PFSK-1 (cell line): ENCODE measurements around the gene LTA4H.

Experiments used
- FOXP2 ChIP-seq: optimal IDR thresholded peaks from 2 replicates; pipeline ENCODE3; 2011; ENCODE audit warnings: borderline replicate concordance, control low read depth, inconsistent platforms; ENCODE audit not compliant: insufficient read depth; ENCODE audit errors: extremely low read length, extremely low read depth
- POLR2AphosphoS5 ChIP-seq: IDR thresholded peaks from 2 replicates; pipeline ENCODE4 v1.6.1; 2012; ENCODE audit warnings: low read depth, mild to moderate bottlenecking, control low read depth, low read length, moderate library complexity
- SIN3A ChIP-seq: IDR thresholded peaks from 2 replicates; pipeline ENCODE4 v1.6.1; 2012; ENCODE audit warnings: mild to moderate bottlenecking, low read length, moderate library complexity, borderline replicate concordance; ENCODE audit not compliant: insufficient read depth
- TAF1 ChIP-seq: IDR thresholded peaks from 2 replicates; pipeline ENCODE4 v1.6.1; 2012; ENCODE audit warnings: low read length, control low read depth, borderline replicate concordance; ENCODE audit not compliant: insufficient read depth
- TF ChIP-seq, protein P1 (sequence below), 2 experiments: IDR thresholded peaks; 2 replicates each; pipeline versions ENCODE4 v1.6.1 to v1.8.0; 2011 to 2012; ENCODE audit warnings: low read depth in 2 of 2, low read length in 2 of 2, control low read depth in 1 of 2, inconsistent platforms in 1 of 2, mild to moderate bottlenecking in 1 of 2, moderate library complexity in 1 of 2; ENCODE audit not compliant: insufficient read depth in 1 of 2

The LTA4H gene

DNA sequence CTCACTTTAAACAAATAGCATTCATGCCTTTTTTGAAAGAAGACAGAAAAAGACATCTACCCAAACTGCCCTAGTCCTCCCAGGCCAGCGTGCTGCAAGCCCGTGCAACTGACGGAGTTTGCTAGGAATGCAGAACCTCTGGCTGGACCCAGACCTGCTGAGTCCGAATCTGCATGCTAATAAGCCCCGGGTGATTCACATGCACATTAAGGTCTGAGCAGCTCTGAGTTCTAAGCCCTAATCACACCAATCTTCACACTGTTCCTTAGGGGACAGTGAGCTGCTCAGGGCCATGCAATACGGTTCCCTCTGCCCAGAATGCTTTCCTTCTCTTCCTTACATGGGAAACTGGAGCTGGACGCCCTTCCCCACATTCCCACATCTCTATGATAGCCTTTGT, 64.5 kb downstream of the LTA4H start:
- no peak for TF ChIP-seq FOXP2

DNA sequence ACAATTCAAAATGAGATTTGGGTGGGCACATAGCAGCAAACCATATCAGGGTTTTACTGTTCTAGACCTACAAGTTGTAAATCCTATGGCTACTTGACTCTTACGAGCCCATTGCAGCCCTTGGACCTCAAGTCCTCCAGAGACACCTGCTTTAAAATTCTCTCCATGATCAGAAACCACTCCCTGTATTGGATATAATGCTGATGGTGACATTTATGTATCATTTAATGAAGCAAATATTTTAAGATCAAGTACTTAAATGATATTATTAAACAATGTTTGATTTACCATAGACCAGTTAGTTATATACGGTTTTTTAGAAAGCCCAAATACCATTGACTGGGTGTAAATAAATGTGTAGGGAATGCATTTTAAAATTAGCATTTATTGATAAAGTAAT, 68.1 kb downstream of the LTA4H start:
- TF ChIP-seq POLR2AphosphoS5 (no peak), SIN3A (no peak), TAF1 (no peak), FOXP2 (no peak)
- TF ChIP-seq, protein P1, sequence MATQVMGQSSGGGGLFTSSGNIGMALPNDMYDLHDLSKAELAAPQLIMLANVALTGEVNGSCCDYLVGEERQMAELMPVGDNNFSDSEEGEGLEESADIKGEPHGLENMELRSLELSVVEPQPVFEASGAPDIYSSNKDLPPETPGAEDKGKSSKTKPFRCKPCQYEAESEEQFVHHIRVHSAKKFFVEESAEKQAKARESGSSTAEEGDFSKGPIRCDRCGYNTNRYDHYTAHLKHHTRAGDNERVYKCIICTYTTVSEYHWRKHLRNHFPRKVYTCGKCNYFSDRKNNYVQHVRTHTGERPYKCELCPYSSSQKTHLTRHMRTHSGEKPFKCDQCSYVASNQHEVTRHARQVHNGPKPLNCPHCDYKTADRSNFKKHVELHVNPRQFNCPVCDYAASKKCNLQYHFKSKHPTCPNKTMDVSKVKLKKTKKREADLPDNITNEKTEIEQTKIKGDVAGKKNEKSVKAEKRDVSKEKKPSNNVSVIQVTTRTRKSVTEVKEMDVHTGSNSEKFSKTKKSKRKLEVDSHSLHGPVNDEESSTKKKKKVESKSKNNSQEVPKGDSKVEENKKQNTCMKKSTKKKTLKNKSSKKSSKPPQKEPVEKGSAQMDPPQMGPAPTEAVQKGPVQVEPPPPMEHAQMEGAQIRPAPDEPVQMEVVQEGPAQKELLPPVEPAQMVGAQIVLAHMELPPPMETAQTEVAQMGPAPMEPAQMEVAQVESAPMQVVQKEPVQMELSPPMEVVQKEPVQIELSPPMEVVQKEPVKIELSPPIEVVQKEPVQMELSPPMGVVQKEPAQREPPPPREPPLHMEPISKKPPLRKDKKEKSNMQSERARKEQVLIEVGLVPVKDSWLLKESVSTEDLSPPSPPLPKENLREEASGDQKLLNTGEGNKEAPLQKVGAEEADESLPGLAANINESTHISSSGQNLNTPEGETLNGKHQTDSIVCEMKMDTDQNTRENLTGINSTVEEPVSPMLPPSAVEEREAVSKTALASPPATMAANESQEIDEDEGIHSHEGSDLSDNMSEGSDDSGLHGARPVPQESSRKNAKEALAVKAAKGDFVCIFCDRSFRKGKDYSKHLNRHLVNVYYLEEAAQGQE (IDR thresholded peaks at IDR 0.05; ENCODE audit: insufficient read depth in 1 of 2, low read depth in 2 of 2, low read length in 2 of 2) = no peak

DNA sequence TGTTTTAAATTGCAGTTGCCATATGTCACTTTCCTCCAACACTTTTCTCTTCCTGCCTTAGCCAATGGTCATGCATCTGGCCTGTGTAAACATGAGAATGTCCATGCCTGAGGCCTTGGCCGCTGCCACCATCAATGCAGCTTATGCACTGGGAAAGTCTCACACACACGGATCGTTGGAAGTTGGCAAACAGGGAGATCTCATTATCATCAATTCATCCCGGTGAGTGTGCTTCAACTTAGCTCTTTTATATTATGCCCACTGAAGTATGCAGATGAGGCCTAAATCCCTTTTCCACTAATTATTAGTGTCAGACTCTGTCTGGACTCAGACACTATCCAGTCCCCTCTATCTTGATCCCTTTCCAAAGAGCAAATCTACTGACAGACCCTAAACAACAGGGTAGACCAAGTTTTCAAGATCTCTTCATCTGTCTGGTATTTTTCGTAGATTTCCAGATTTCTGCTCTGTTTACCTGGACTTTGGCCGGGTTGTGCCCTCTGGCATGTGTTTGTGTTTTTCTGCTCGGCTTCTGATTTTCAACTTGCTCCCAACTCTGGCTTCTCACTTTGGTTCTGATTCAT, 69.0 kb downstream of the LTA4H start:
- TF ChIP-seq FOXP2 (no peak), SIN3A (no peak), TAF1 (no peak), POLR2AphosphoS5 (no peak)
- TF ChIP-seq, protein P1 (IDR thresholded peaks at IDR 0.05; ENCODE audit: insufficient read depth in 1 of 2, low read depth in 2 of 2, low read length in 2 of 2) = no peak

DNA sequence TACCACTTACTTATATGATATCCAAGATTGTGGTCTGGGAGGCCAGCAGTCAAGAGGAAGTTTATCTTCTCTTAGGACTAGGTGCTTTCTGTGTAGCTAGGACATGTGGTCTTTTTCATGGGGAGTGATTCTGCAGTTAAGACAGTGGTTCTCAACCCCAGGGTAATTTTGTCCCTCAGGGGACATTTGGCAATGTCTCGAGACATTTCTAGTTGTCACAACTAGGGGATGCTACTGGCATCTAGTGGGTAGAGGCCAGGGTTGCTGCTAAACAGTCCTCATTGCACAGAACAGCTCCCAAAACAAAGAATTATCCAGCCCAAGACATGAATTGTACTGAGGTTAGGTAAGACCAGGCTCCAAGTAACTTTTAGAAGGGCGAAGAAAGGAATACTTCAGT, 72.3 kb downstream of the LTA4H start:
- TF ChIP-seq TAF1 (no peak), SIN3A (no peak), POLR2AphosphoS5 (no peak), FOXP2 (no peak)
- TF ChIP-seq, protein P1 (IDR thresholded peaks at IDR 0.05; ENCODE audit: insufficient read depth in 1 of 2, low read depth in 2 of 2, low read length in 2 of 2) = no peak

DNA sequence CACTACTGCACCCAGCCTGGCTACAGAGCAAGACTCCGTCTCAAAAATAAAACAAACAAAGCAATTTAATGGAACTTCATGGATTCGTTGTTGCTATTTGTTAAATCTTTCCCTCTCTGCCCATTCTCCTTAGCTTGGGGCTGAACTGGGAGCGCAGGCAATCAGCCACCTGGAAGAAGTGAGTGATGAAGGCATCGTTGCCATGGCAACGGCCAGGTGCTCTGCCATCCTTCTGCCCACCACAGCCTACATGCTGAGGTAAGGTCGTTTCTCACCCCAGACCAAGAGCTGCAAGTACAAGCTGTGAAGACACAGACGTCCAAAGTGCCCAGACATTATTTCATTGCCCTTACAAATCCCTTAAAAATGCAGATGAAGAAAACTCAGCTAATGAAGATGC, 73.2 kb downstream of the LTA4H start:
- no peak for TF ChIP-seq SIN3A
- no peak for TF ChIP-seq POLR2AphosphoS5
- TF ChIP-seq, protein P1 (IDR thresholded peaks at IDR 0.05; ENCODE audit: insufficient read depth in 1 of 2, low read depth in 2 of 2, low read length in 2 of 2) = no peak
- TF ChIP-seq FOXP2 = no peak
- TF ChIP-seq TAF1 = no peak
